PC-9 (cell line): ENCODE results near the gene CD300H. TPM values are rescaled to one million over a fixed set of nuclear protein-coding genes. Genes with fewer than 3 reads are reported as not detected.
A peak's percentile ranks its signal among the peaks of the same experiment; 100 is the strongest.

ENCODE experiments used
- BruUV-seq: library from RNA; stranded (reverse); fragments of 400-500 nt; replicated peaks from 2 replicates; lab custom pipeline; 2021; lab: Mats Ljungman, UMichigan
- CTCF ChIA-PET: fragments of 300-600 bp; sonication (Branson Sonifier 250); formaldehyde crosslinking; loops from one replicate; lab custom pipeline; 2022; ENCODE audit warnings: antibody characterized with exemption; lab: Charles Lee
- POLR2A ChIA-PET: fragments of 300-600 bp; sonication (Branson Sonifier 250); formaldehyde crosslinking; loops from one replicate; lab custom pipeline; 2022; ENCODE audit warnings: antibody characterized with exemption; ENCODE audit not compliant: unreplicated experiment; lab: Charles Lee
- DNase-seq, 2 experiments: peaks; one replicate each; pipeline versions ENCODE4 v3.0.0 to v3.0.0-alpha.2; 2015 to 2022; ENCODE audit warnings: mixed read lengths in 1 of 2
- H2AFZ ChIP-seq: fragments of 200-600 bp; sonication (generic); 2 replicates; pipeline ENCODE4 v1.8.1; 2017; ENCODE audit warnings: antibody characterized with exemption
- H3F3A ChIP-seq: fragments of 200-600 bp; sonication (generic); 2 replicates; pipeline ENCODE4 v1.8.1; 2017; ENCODE audit warnings: antibody characterized with exemption, mild to moderate bottlenecking, low read depth; ENCODE audit not compliant: insufficient read depth
- H3K27ac ChIP-seq: fragments of 200-600 bp; sonication (generic); 2 replicates; pipeline ENCODE4 v1.6.1; 2016; ENCODE audit warnings: mixed run types
- H3K27me3 ChIP-seq: fragments of 200-600 bp; sonication (generic); 2 replicates; pipeline ENCODE4 v1.6.1; 2016; ENCODE audit warnings: low read depth, mixed run types; ENCODE audit not compliant: insufficient read depth
- H3K36me3 ChIP-seq: fragments of 200-600 bp; sonication (generic); 2 replicates; pipeline ENCODE4 v1.6.1; 2016; ENCODE audit warnings: low read depth, mixed run types
- H3K4me1 ChIP-seq: fragments of 200-600 bp; sonication (generic); replicated peaks from 2 replicates; pipeline ENCODE4 v1.6.1; 2016; ENCODE audit warnings: mixed run types; ENCODE audit not compliant: insufficient read depth
- H3K4me2 ChIP-seq: fragments of 200-600 bp; sonication (generic); 2 replicates; pipeline ENCODE4 v1.6.1; 2017; ENCODE audit warnings: mixed run types
- H3K4me3 ChIP-seq: fragments of 200-600 bp; sonication (generic); 2 replicates; pipeline ENCODE4 v1.6.1; 2016; ENCODE audit warnings: mixed run types
- H3K79me2 ChIP-seq: fragments of 200-600 bp; sonication (generic); 2 replicates; pipeline ENCODE4 v1.6.1; 2017; ENCODE audit warnings: low read depth, mixed run types
- H3K9me2 ChIP-seq: fragments of 200-600 bp; sonication (generic); 2 replicates; pipeline ENCODE4 v1.8.1; 2017; ENCODE audit warnings: mild to moderate bottlenecking; ENCODE audit not compliant: insufficient read depth
- H3K9me3 ChIP-seq: fragments of 200-600 bp; sonication (generic); 2 replicates; pipeline ENCODE4 v1.8.1; 2016; ENCODE audit warnings: low read depth; ENCODE audit not compliant: insufficient read depth
- H4K20me1 ChIP-seq: fragments of 200-600 bp; sonication (generic); 2 replicates; pipeline ENCODE4 v1.8.1; 2017; ENCODE audit not compliant: insufficient read depth
- EZH2 ChIP-seq: fragments of 200-600 bp; sonication (generic); IDR thresholded peaks from 2 replicates; pipeline ENCODE4 v1.8.0; 2017; ENCODE audit warnings: antibody characterized with exemption, low read depth
- intact Hi-C: fragments of 100-400 bp; cut with micrococcal nuclease; formaldehyde crosslinking; loops from one replicate; pipeline ENCODE4 v1.10.0; 2022; ENCODE audit not compliant: unreplicated experiment
- total RNA-seq: library from RNA; stranded (reverse); gene quantifications from 2 replicates; pipeline ENCODE4 v1.2.3, GENCODE V29; 2021
- TF ChIP-seq, protein P1 (sequence below): fragments of 200-600 bp; sonication (generic); conservative IDR thresholded peaks from 2 replicates; pipeline ENCODE4 v1.6.1; 2017; ENCODE audit warnings: mixed run types, antibody characterized with exemption, mild to moderate bottlenecking, moderate library complexity

CD300H gene
- total RNA-seq, 1 experiment from 2014 or later, result not detected

- H3K27ac ChIP-seq, result no peak overlapping the region
- H3K36me3 ChIP-seq, result no peaks in the 10 kb centered on the region
- H3K79me2 ChIP-seq, result no peaks in the 10 kb centered on the region
- BruUV-seq, result no TSS peak
- H2AFZ ChIP-seq, result no peak overlapping the region
- H4K20me1 ChIP-seq, result no peaks in the 10 kb centered on the region
- H3K4me1 ChIP-seq, result no peaks in the 10 kb centered on the region
- intact Hi-C loops, result no loop called here
- no peak overlapping the region for H3K4me3 ChIP-seq
- H3K4me2 ChIP-seq, result no peak overlapping the region
- no peaks in the 10 kb centered on the region for H3F3A ChIP-seq
- H3K27me3 ChIP-seq, result peaks cover 95% of the 10 kb centered on the region
- no peaks in the 10 kb centered on the region for H3K9me2 ChIP-seq
- no peaks in the 10 kb centered on the region for H3K9me3 ChIP-seq
- ChIA-PET CTCF (no interaction called here), POLR2A (no interaction called here)
- TF ChIP-seq, protein P1, sequence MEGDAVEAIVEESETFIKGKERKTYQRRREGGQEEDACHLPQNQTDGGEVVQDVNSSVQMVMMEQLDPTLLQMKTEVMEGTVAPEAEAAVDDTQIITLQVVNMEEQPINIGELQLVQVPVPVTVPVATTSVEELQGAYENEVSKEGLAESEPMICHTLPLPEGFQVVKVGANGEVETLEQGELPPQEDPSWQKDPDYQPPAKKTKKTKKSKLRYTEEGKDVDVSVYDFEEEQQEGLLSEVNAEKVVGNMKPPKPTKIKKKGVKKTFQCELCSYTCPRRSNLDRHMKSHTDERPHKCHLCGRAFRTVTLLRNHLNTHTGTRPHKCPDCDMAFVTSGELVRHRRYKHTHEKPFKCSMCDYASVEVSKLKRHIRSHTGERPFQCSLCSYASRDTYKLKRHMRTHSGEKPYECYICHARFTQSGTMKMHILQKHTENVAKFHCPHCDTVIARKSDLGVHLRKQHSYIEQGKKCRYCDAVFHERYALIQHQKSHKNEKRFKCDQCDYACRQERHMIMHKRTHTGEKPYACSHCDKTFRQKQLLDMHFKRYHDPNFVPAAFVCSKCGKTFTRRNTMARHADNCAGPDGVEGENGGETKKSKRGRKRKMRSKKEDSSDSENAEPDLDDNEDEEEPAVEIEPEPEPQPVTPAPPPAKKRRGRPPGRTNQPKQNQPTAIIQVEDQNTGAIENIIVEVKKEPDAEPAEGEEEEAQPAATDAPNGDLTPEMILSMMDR, result no peak
- TF ChIP-seq EZH2, result no peak
- no peak for DNase-seq
These were observed 38.7 kb upstream of the CD300H start for GRCh38 chr17:74606050-74606449.

DNA sequence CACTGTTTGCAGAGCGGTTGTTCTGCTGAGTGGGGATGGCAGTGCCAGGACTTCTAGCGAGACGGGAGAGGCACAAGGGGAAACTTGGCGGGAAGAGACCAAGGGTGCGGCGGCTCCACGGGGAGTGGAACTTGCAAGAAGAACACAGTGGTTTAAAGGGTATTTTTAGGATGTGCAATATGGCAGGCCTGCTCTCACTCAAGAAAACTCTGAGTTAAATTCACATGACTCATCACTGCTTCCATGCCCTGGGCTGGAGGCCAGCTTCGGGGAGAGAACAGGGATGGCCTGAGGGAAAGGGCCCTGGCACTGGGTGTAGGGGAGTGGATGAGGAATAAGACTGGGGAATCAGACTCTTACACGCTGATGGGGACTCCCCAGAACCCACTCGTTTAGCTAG is 38.1 kb upstream of the CD300H start:
- no TSS peak for BruUV-seq
- H3K27ac ChIP-seq, result no peak overlapping the region
- H3K4me1 ChIP-seq, result no peaks in the 10 kb centered on the region
- H2AFZ ChIP-seq, result no peak overlapping the region
- H3K27me3 ChIP-seq, result peaks cover 95% of the 10 kb centered on the region
- no peaks in the 10 kb centered on the region for H3K36me3 ChIP-seq
- intact Hi-C loops, result no loop called here
- H4K20me1 ChIP-seq, result no peaks in the 10 kb centered on the region
- CTCF ChIA-PET, result no interaction called here
- H3F3A ChIP-seq, result no peaks in the 10 kb centered on the region
- H3K79me2 ChIP-seq, result no peaks in the 10 kb centered on the region
- H3K4me3 ChIP-seq, result no peak overlapping the region
- H3K4me2 ChIP-seq, result no peak overlapping the region
- POLR2A ChIA-PET, result no interaction called here
- no peaks in the 10 kb centered on the region for H3K9me2 ChIP-seq
- peak in 1 of 2 experiments; percentile 17 for DNase-seq
- TF ChIP-seq, protein P1, result no peak
- no peak for TF ChIP-seq EZH2
- no peaks in the 10 kb centered on the region for H3K9me3 ChIP-seq

DNA sequence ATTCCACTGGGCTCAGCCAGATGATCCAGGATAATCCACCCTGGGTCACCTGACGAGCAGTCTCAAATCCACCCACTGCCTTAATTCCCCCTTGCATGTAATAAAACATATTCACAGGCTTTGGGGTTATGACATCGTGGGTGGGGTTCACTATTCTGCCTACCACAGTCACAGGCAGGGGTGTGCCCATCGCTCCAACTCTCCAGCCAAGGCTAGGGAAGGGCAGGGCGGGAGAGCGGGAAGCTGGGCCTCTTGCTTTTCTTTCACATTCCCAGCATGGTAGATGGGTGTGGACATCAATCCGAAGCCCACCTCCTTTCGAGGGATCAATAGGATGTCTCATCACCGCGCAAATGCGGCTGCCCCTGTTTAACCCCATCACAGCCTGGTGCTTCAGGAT is 37.5 kb upstream of the CD300H start:
- BruUV-seq, result no TSS peak
- H3K4me1 ChIP-seq, result no peaks in the 10 kb centered on the region
- H3K9me2 ChIP-seq, result no peaks in the 10 kb centered on the region
- no peaks in the 10 kb centered on the region for H3F3A ChIP-seq
- no peaks in the 10 kb centered on the region for H3K9me3 ChIP-seq
- TF ChIP-seq EZH2, result no peak
- TF ChIP-seq, protein P1, result no peak
- ChIA-PET CTCF (no interaction called here), POLR2A (no interaction called here)
- H3K4me3 ChIP-seq, result no peak overlapping the region
- intact Hi-C loops, result loop anchor here (5.0 kb wide), 1 partner anchor 227 kb away; no protein-coding TSS in a partner anchor
- H3K79me2 ChIP-seq, result no peaks in the 10 kb centered on the region
- H4K20me1 ChIP-seq, result no peaks in the 10 kb centered on the region
- H3K36me3 ChIP-seq, result no peaks in the 10 kb centered on the region
- H3K27ac ChIP-seq, result no peak overlapping the region
- DNase-seq, result no peak
- no peak overlapping the region for H3K4me2 ChIP-seq
- H2AFZ ChIP-seq, result no peak overlapping the region
- H3K27me3 ChIP-seq, result peaks cover 96% of the 10 kb centered on the region
